B cell (primary cell): Measurements from ENCODE around the gene TRIP10. TPM values are rescaled to one million over a fixed set of nuclear protein-coding genes. Genes with fewer than 3 reads are reported as not detected.
"Not testable (repeated sequence)": the region's sequence is repeated elsewhere in the genome, so short reads cannot be mapped to it uniquely, and the experiment has no call there.

Experiments
- ATAC-seq: fragments of 200-7000 bp; cut with Tn5 transposase; one replicate; pipeline ENCODE4 v1.10.0; 2021; ENCODE audit warnings: low read depth, mild to moderate bottlenecking, moderate number of reproducible peaks, moderate library complexity
- CTCF ChIA-PET: fragments of 350-600 bp; sonication (Branson Sonifier 250); formaldehyde crosslinking; loops from one replicate; lab custom pipeline; 2021; ENCODE audit warnings: antibody characterized with exemption, inconsistent platforms; lab: Charles Lee
- POLR2A ChIA-PET: fragments of 350-600 bp; sonication (Branson Sonifier 250); formaldehyde crosslinking; loops from one replicate; lab custom pipeline; 2021; ENCODE audit warnings: antibody characterized with exemption; lab: Charles Lee
- DNase-seq: peaks from one replicate; pipeline ENCODE4 v3.0.0; 2013
- H2AFZ ChIP-seq: 2 replicates; pipeline ENCODE4 v1.6.1; 2012; ENCODE audit warnings: mild to moderate bottlenecking, low read depth, low read length; ENCODE audit not compliant: insufficient read depth, poor library complexity, severe bottlenecking
- H3K27ac ChIP-seq, 2 donors: 1 replicate in 1 of 2; 2 replicates in 1 of 2; pipeline ENCODE4 v1.5.1; 2012 to 2013; ENCODE audit warnings: low read length in 2 of 2, mild to moderate bottlenecking in 2 of 2, moderate library complexity in 1 of 2
- H3K27me3 ChIP-seq, 4 experiments: fragments of 200-600 bp in 1 of 4; sonication (generic) in 1 of 4; replicated peaks in 1 of 4; 1 replicate in 2 of 4; 2 replicates in 2 of 4; pipeline versions ENCODE4 v1.6.1 to v1.7.0; 2013 to 2016; ENCODE audit warnings: low read length in 3 of 4, mild to moderate bottlenecking in 2 of 4, mixed read lengths in 1 of 4, moderate library complexity in 1 of 4; ENCODE audit not compliant: insufficient read depth in 4 of 4, control insufficient read depth in 3 of 4; ENCODE audit errors: control extremely low read depth in 1 of 4
- H3K36me3 ChIP-seq, 2 experiments: replicated peaks in 1 of 2; 1 replicate in 1 of 2; 2 replicates in 1 of 2; pipeline versions ENCODE4 v1.6.1 to v1.7.1; 2013; ENCODE audit warnings: low read length in 1 of 2; ENCODE audit not compliant: insufficient read depth in 2 of 2, control insufficient read depth in 1 of 2; ENCODE audit errors: control extremely low read depth in 1 of 2, extremely low read depth in 1 of 2
- H3K4me1 ChIP-seq, 2 donors: fragments of 200-600 bp in 1 of 2; sonication (generic) in 1 of 2; 1 replicate in 1 of 2; 2 replicates in 1 of 2; pipeline versions ENCODE4 v1.5.1 to v1.6.1; 2013 to 2017; ENCODE audit warnings: low read length in 2 of 2; ENCODE audit not compliant: control insufficient read depth in 2 of 2, insufficient read depth in 2 of 2
- H3K4me2 ChIP-seq: replicated peaks from 2 replicates; pipeline ENCODE3; 2012; ENCODE audit warnings: mild to moderate bottlenecking, low read depth, low read length; ENCODE audit not compliant: poor library complexity, severe bottlenecking
- H3K4me3 ChIP-seq, 5 experiments: fragments of 200-600 bp in 1 of 5; sonication (generic) in 1 of 5; 1 replicate in 3 of 5; 2 replicates in 2 of 5; pipeline versions ENCODE4 v1.5.1 to v1.7.0; 2011 to 2016; ENCODE audit warnings: low read length in 4 of 5, mild to moderate bottlenecking in 4 of 5, low read depth in 2 of 5, control low read depth in 1 of 5, moderate library complexity in 1 of 5; ENCODE audit not compliant: insufficient read depth in 1 of 5; ENCODE audit errors: control extremely low read depth in 1 of 5, extremely low read depth in 1 of 5
- H3K79me2 ChIP-seq: fragments of 200-600 bp; sonication (generic); one replicate; pipeline ENCODE4 v1.6.0; 2016; ENCODE audit warnings: low read length; ENCODE audit not compliant: control insufficient read depth, insufficient read depth
- H3K9ac ChIP-seq: fragments of 200-600 bp; sonication (generic); 2 replicates; pipeline ENCODE4 v1.6.1; 2017; ENCODE audit warnings: mild to moderate bottlenecking, low read length, moderate library complexity
- H3K9me3 ChIP-seq, 3 donors: one replicate each; pipeline versions ENCODE4 v1.6.1 to v1.7.1; 2013; ENCODE audit warnings: low read length in 2 of 3; ENCODE audit not compliant: control insufficient read depth in 2 of 3, insufficient read depth in 1 of 3; ENCODE audit errors: control extremely low read depth in 1 of 3
- H4K20me1 ChIP-seq: 2 replicates; pipeline ENCODE4 v1.6.0; 2012; ENCODE audit warnings: mild to moderate bottlenecking, low read length; ENCODE audit not compliant: insufficient read depth, control insufficient read depth, poor library complexity, severe bottlenecking
- H3K27ac Mint-ChIP-seq: one replicate; pipeline ENCODE4 v1.8.0; 2021; ENCODE audit warnings: mixed read lengths
- H3K27me3 Mint-ChIP-seq: one replicate; pipeline ENCODE4 v1.8.0; 2021; ENCODE audit warnings: mixed read lengths
- H3K4me1 Mint-ChIP-seq: one replicate; pipeline ENCODE4 v1.8.0; 2021; ENCODE audit warnings: mixed read lengths
- H3K4me3 Mint-ChIP-seq: one replicate; pipeline ENCODE4 v1.8.0; 2021; ENCODE audit warnings: mixed read lengths
- H3K9me3 Mint-ChIP-seq: one replicate; pipeline ENCODE4 v1.8.0; 2022; ENCODE audit warnings: mixed read lengths; ENCODE audit not compliant: insufficient read depth
- CTCF ChIP-seq: fragments of 200-600 bp; IDR thresholded peaks from one replicate; pipeline ENCODE4 v1.8.0; 2022; ENCODE audit warnings: antibody characterized with exemption, mild to moderate bottlenecking
- EZH2 ChIP-seq: IDR thresholded peaks from 2 replicates; pipeline ENCODE4 v1.6.1; 2012; ENCODE audit warnings: borderline replicate concordance, low read depth, mild to moderate bottlenecking, moderate library complexity, low read length; ENCODE audit not compliant: insufficient read depth, poor library complexity, severe bottlenecking
- WGBS: methylation state at CpG from one replicate; pipeline ENCODE4 v1.1.5; 2013; ENCODE audit warnings: missing lambda C conversion rate; ENCODE audit not compliant: insufficient coverage; 5-methylcytosine and 5-hydroxymethylcytosine counted together
- intact Hi-C: fragments of 100-400 bp; cut with micrococcal nuclease; formaldehyde crosslinking; loops from one replicate; pipeline ENCODE4 v1.10.0; 2022
- polyA plus RNA-seq: library from polyadenylated mRNA; depleted of rRNA; stranded (reverse); fragments of >200 nt; gene quantifications from 2 replicates; pipeline ENCODE4 v1.2.3, GENCODE V29; 2012
- total RNA-seq, 2 donors: library from RNA; stranded (reverse); fragments of 120-200 nt in 1 of 2; gene quantifications; 1 replicate in 1 of 2; 2 replicates in 1 of 2; pipeline versions ENCODE4 v1.2.3 to v1.2.4, GENCODE V29; 2013 to 2022

TRIP10 gene
- total and polyA plus RNA-seq, 2 donors (not counting 1 experiment from before 2014, with no cell fraction given) = 5.9 to 42.7 TPM

- Histone ChIP-seq H3K36me3 (peaks cover 3 to 16% of the 10 kb centered on the region in 2 experiments), H3K4me2 (no peak overlapping the region), H3K9me3 (peaks cover 0 to 5% (median 5%) of the 10 kb centered on the region in 3 donors), H3K79me2 (peaks cover 84% of the 10 kb centered on the region), H3K9ac (no peak overlapping the region), H3K4me1 (peaks cover 27 to 50% of the 10 kb centered on the region in 2 donors), H3K27ac (no peak overlapping the region), H2AFZ (no peak overlapping the region), H3K4me3 (no peak overlapping the region), H3K27me3 (no peaks in the 10 kb centered on the region), H4K20me1 (peaks cover 45% of the 10 kb centered on the region)
- H3K9me3 Mint-ChIP-seq = no peaks in the 10 kb centered on the region
- ATAC-seq (no peak), DNase-seq (no peak)
- intact Hi-C loops = no loop called here
- TF ChIP-seq CTCF (no peak), EZH2 (no peak)
- peaks cover 65% of the 10 kb centered on the region for H3K4me1 Mint-ChIP-seq
- POLR2A ChIA-PET = interaction anchor here (0.7 kb wide), 1 partner anchor 38 kb away, joined by 7 read pairs; no protein-coding TSS in a partner anchor
- H3K27ac Mint-ChIP-seq = no peak overlapping the region
- no peaks in the 10 kb centered on the region for H3K27me3 Mint-ChIP-seq
- CTCF ChIA-PET = interaction anchor here (1.3 kb wide), 2 partner anchors 16 to 25 kb away, joined by 3 read pairs; partner anchors contain the start of gene VAV1
- no peak overlapping the region for H3K4me3 Mint-ChIP-seq
- WGBS = 83% methylated on average over 6 of the region's 9 CpGs
Observed at GRCh38 chr19:6797646-6798045, 58.2 kb downstream of the TRIP10 start.

- H2AFZ ChIP-seq, H3K27me3 Mint-ChIP-seq, H3K27me3 ChIP-seq, H3K36me3 ChIP-seq, DNase-seq, ATAC-seq, H3K4me3 ChIP-seq, H3K9ac ChIP-seq, H3K9me3 Mint-ChIP-seq, H3K9me3 ChIP-seq: not testable (repeated sequence)
- ChIA-PET CTCF (interaction anchor here (1.5 to 5.2 kb wide), 3 partner anchors 9 to 29 kb away, joined by 4 to 57 read pairs (median 7); partner anchors contain the start of gene VAV1), POLR2A (interaction anchor here (0.5 to 5.3 kb wide), 10 partner anchors 11 to 648 kb away, joined by 3 to 73 read pairs (median 5); partner anchors contain the start of gene VAV1)
- peak overlapping the region; percentile 95 for H3K4me3 Mint-ChIP-seq
- H3K27ac Mint-ChIP-seq = peak overlapping the region; percentile 98
- Histone ChIP-seq H3K79me2 (peaks cover 85% of the 10 kb centered on the region), H4K20me1 (peaks cover 47% of the 10 kb centered on the region), H3K4me1 (peaks cover 41 to 73% of the 10 kb centered on the region in 2 donors), H3K4me2 (peak overlapping the region; percentile 88), H3K27ac (peak overlapping the region in 1 of 2 donors; percentile 83)
- H3K4me1 Mint-ChIP-seq = peaks cover 64% of the 10 kb centered on the region
- intact Hi-C loops = loop anchor here (5.0 kb wide), 1 partner anchor 168 kb away; no protein-coding TSS in a partner anchor
- WGBS = 100% methylated on average over 1 of the region's 14 CpGs
Observed at GRCh38 chr19:6800160-6800790, 60.8 kb downstream of the TRIP10 start.
